ENCODE measurements around the gene LYPD4. TPM values are rescaled to one million over a fixed set of nuclear protein-coding genes. Genes with fewer than 3 reads are reported as not detected.

Gene LYPD4
- total RNA-seq, 2 experiments from 2014 or later: not detected

DNA sequence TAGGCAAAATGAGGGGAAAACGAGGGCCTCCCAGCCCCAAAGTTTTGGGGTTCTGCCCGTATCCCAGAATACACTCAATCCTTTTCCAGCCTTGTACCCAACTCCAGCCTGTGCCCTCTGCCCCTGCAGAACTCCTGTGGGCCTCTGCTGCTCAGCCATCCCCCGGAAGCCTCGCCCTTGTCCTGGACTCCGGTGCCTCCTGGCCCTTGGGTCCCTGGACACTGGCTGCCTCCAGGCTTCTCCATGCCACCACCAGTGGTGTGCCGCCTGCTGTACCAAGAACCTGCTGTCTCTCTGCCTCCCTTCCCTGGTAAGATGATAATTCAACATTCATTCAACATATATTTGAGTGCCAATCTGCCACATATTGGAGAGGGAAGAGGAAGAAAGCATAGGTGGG, 4.2 kb upstream of the LYPD4 start:
- CTCF ChIA-PET: interaction anchor here (1.2 to 1.4 kb wide), 2 partner anchors 11 to 96 kb away, joined by 4 to 7 read pairs; no protein-coding TSS in a partner anchor

DNA sequence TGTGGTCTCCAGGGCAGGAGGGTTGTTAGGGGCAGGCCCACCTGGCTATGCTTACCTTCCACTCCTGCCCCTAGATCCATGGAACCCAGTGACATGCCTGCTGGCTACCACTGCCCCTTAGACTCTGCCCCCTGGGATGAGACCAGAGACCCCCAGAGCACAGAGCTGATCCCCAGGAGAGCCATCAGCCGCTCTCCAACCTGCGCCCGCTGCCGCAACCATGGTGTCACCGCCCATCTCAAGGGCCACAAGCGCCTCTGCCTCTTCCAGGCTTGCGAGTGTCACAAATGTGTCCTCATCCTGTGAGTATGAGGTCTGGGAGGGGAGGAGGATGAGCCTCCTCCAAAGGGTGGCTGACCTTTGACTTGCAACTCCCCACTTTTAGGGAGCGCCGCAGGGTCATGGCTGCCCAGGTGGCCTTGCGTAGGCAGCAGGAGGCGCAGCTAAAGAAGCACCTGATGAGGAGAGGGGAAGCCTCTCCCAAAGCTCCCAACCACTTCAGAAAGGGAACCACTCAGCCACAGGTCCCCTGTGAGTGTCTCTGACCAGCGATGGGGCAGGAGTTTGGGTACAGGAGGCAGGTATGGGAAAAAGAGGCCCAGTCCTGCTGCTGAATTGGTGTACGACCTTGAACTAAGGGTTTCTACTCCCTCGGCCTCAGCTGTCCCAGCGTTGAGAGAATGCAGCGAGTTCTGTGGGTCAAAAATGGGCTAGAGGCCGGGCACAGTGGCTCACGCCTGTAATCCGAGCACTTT, 3.0 kb upstream of the LYPD4 start:
- no peak overlapping the region for H3K4me3 Mint-ChIP-seq
- ChIA-PET CTCF (interaction anchor here (1.1 kb wide), 1 partner anchor 201 kb away, joined by 3 read pairs; no protein-coding TSS in a partner anchor), POLR2A (no interaction called here)
- no peaks in the 10 kb centered on the region for H3K27me3 Mint-ChIP-seq
- DNase-seq (no peak), ATAC-seq (no peak)
- no peaks in the 10 kb centered on the region for H3K36me3 Mint-ChIP-seq (ENCODE audit: low read depth)
- H3K27ac Mint-ChIP-seq: no peak overlapping the region
- no peaks in the 10 kb centered on the region for H3K4me1 Mint-ChIP-seq (ENCODE audit: low read depth)
- H3K9me3 Mint-ChIP-seq: no peaks in the 10 kb centered on the region
- intact Hi-C loops (cut with micrococcal nuclease): no loop called here
- TF ChIP-seq, protein P1, sequence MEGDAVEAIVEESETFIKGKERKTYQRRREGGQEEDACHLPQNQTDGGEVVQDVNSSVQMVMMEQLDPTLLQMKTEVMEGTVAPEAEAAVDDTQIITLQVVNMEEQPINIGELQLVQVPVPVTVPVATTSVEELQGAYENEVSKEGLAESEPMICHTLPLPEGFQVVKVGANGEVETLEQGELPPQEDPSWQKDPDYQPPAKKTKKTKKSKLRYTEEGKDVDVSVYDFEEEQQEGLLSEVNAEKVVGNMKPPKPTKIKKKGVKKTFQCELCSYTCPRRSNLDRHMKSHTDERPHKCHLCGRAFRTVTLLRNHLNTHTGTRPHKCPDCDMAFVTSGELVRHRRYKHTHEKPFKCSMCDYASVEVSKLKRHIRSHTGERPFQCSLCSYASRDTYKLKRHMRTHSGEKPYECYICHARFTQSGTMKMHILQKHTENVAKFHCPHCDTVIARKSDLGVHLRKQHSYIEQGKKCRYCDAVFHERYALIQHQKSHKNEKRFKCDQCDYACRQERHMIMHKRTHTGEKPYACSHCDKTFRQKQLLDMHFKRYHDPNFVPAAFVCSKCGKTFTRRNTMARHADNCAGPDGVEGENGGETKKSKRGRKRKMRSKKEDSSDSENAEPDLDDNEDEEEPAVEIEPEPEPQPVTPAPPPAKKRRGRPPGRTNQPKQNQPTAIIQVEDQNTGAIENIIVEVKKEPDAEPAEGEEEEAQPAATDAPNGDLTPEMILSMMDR (IDR thresholded peaks at IDR 0.05): no peak

More for the DNA sequence above, 4.2 kb upstream of the LYPD4 start:
- TF ChIP-seq, protein P1 (IDR thresholded peaks at IDR 0.05): no peak
- Mint-ChIP-seq H3K4me3 (no peak overlapping the region), H3K27ac (no peak overlapping the region), H3K4me1 (ENCODE audit: low read depth) (no peaks in the 10 kb centered on the region), H3K36me3 (ENCODE audit: low read depth) (no peaks in the 10 kb centered on the region), H3K9me3 (no peaks in the 10 kb centered on the region), H3K27me3 (no peaks in the 10 kb centered on the region)
- POLR2A ChIA-PET: no interaction called here
- DNase-seq (no peak), ATAC-seq (no peak)
- intact Hi-C loops (cut with micrococcal nuclease): no loop called here

DNA sequence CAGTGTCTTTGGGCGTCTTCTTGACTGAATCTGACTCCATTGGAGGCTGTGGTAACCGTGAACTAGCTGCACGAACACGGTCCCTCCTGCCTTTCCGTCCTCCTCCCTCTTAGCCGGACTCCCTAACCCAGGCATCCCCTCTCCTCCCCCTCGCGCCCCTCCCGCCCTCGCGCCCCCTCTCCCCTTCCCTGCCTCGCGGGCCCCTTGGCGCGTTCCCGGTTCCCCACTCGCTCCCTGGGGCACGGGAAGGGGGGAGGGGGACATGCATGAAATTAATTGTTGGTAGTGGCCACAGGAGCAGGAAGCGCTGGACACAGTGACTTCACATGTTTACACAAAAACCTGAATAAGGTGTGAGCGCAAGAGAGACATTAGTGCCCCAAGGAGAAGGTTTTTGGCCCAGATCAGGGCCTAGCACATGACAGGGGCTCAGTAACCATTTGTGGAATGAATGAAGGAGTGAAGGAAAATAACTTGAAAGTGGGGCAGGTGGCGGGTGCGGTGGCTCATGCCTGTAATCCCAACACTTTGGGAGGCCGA, 638 bp upstream of the LYPD4 start:
- no peaks in the 10 kb centered on the region for H3K36me3 Mint-ChIP-seq (ENCODE audit: low read depth)
- H3K4me1 Mint-ChIP-seq (ENCODE audit: low read depth): no peaks in the 10 kb centered on the region
- ChIA-PET POLR2A (no interaction called here), CTCF (no interaction called here)
- H3K9me3 Mint-ChIP-seq: no peaks in the 10 kb centered on the region
- no peaks in the 10 kb centered on the region for H3K27me3 Mint-ChIP-seq
- TF ChIP-seq, protein P1 (IDR thresholded peaks at IDR 0.05): no peak
- intact Hi-C loops (cut with micrococcal nuclease): no loop called here
- H3K4me3 Mint-ChIP-seq: no peak overlapping the region
- no peak for DNase-seq
- ATAC-seq: no peak
- no peak overlapping the region for H3K27ac Mint-ChIP-seq

DNA sequence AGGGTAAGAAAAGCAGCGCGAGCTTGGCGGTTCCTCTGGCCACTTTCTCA, 343 bp upstream of the LYPD4 start, which contains the start of gene DMRTC2:
Gene DMRTC2 (plus strand): TSS at position 42 of the 50 bp plus-strand sequence. CDS start 2,387 bp downstream, outside the sequence.
- H3K36me3 Mint-ChIP-seq (ENCODE audit: low read depth): no peaks in the 10 kb centered on the region
- no peak within 1 kb of the TSS for H3K4me3 Mint-ChIP-seq
- H3K27ac Mint-ChIP-seq: no peak within 1 kb of the TSS
- intact Hi-C loops (cut with micrococcal nuclease): no loop called here
- DNase-seq (no peak), ATAC-seq (no peak)
- TF ChIP-seq, protein P1 (IDR thresholded peaks at IDR 0.05): no peak
- ChIA-PET CTCF (no interaction called here), POLR2A (no interaction called here)
- no peaks in the 10 kb centered on the region for H3K9me3 Mint-ChIP-seq
- H3K4me1 Mint-ChIP-seq (ENCODE audit: low read depth): no peaks in the 10 kb centered on the region
- no peaks in the 10 kb centered on the region for H3K27me3 Mint-ChIP-seq

DNA sequence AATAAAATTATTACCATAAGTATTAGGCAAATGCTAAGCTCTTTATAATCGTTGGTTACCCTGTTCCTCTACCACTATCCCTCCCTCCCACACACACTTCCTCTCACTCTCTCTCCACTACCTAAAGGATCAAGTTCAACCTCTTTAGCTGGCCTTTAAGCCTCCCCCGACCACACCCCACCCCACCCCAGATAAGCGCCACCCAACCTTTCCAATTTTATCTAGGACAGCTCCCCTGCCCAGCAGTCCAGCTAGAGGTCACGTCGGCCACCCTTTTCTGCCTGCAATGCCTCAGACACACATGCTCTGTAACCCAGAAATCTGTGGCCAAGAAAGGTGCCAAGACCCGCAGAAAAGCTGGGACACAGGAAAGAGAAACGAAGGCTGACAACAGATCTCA, 1.1 kb downstream of the LYPD4 start:
- intact Hi-C loops (cut with micrococcal nuclease): no loop called here
- Mint-ChIP-seq H3K27ac (no peak overlapping the region), H3K9me3 (no peaks in the 10 kb centered on the region), H3K36me3 (ENCODE audit: low read depth) (no peaks in the 10 kb centered on the region), H3K4me3 (no peak overlapping the region), H3K27me3 (peaks cover 6% of the 10 kb centered on the region), H3K4me1 (ENCODE audit: low read depth) (no peaks in the 10 kb centered on the region)
- ChIA-PET POLR2A (interaction anchor here (0.5 to 1.1 kb wide), 3 partner anchors 17 to 27 kb away, joined by 3 to 6 read pairs (median 3); partner anchors contain the start of gene RPS19), CTCF (interaction anchor here (0.8 to 1.1 kb wide), 2 partner anchors 50 to 90 kb away, joined by 3 to 5 read pairs; no protein-coding TSS in a partner anchor)
- ATAC-seq (no peak), DNase-seq (no peak)
- TF ChIP-seq, protein P1 (IDR thresholded peaks at IDR 0.05): no peak

Data from activated CD8-positive, alpha-beta T cell treated with anti-CD3 and anti-CD28 coated beads for 36 hours (primary cell).